ENCODE measurements around the gene ALG11. TPM values are rescaled to one million over a fixed set of nuclear protein-coding genes. Genes with fewer than 3 reads are reported as not detected.

Gene ALG11
- total RNA-seq, 1 donor from 2014 or later, result 65.7 TPM

DNA sequence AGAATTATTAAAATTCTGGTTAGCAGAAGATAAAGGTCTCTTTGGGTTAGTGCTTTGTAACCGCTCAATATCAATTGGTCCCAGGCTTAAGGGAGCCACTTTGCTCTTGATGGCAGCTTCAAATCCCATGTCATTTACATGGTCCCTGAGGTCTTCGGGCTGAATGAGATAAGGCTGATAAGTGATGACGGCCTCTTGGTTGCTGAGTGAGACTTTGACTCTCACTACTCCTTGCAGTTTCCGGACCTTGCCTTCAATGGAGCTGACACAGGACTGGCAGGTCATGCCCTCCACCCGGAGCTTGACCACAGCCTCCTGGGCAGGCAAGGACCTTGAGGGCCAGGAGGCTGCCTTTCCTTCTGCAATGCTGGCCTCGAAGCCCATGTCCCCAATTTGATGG lies 37.7 kb upstream of the ALG11 start:
- no peak for DNase-seq (ENCODE audit: low spot score in 2 of 2, unreplicated experiment in 2 of 2)
- Mint-ChIP-seq H3K9me3 (peaks cover 5% of the 10 kb centered on the region), H3K27ac (no peak overlapping the region), H3K4me3 (no peak overlapping the region), H3K27me3 (ENCODE audit: low read depth) (no peaks in the 10 kb centered on the region), H3K4me1 (peaks cover 4% of the 10 kb centered on the region), H3K36me3 (peaks cover 20% of the 10 kb centered on the region)
- TF ChIP-seq, protein P1, sequence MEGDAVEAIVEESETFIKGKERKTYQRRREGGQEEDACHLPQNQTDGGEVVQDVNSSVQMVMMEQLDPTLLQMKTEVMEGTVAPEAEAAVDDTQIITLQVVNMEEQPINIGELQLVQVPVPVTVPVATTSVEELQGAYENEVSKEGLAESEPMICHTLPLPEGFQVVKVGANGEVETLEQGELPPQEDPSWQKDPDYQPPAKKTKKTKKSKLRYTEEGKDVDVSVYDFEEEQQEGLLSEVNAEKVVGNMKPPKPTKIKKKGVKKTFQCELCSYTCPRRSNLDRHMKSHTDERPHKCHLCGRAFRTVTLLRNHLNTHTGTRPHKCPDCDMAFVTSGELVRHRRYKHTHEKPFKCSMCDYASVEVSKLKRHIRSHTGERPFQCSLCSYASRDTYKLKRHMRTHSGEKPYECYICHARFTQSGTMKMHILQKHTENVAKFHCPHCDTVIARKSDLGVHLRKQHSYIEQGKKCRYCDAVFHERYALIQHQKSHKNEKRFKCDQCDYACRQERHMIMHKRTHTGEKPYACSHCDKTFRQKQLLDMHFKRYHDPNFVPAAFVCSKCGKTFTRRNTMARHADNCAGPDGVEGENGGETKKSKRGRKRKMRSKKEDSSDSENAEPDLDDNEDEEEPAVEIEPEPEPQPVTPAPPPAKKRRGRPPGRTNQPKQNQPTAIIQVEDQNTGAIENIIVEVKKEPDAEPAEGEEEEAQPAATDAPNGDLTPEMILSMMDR (IDR thresholded peaks at IDR 0.05; ENCODE audit: unreplicated experiment), result no peak

DNA sequence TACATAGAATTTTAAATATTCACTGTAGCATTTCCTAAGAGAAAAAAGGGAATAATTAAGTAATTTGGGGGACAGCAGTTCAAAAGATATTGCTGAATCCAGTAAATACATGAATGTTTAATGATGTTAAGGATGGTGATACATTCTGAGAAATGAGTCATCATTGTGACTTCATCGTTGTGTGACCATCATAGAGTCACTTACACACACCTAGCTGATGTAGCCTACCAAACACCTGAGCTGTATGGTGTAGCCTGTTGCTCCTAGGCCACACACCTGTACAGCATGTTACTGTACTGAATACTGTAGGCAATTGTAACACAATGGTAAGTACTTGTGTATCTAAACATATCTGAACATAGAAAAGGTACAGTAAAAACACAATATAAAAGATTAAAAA lies 35.8 kb upstream of the ALG11 start:
- H3K4me3 Mint-ChIP-seq, result no peak overlapping the region
- H3K4me1 Mint-ChIP-seq, result peaks cover 24% of the 10 kb centered on the region
- H3K27ac Mint-ChIP-seq, result no peak overlapping the region
- TF ChIP-seq, protein P1 (IDR thresholded peaks at IDR 0.05; ENCODE audit: unreplicated experiment), result no peak
- peaks cover 20% of the 10 kb centered on the region for H3K36me3 Mint-ChIP-seq
- H3K9me3 Mint-ChIP-seq, result peaks cover 5% of the 10 kb centered on the region
- H3K27me3 Mint-ChIP-seq (ENCODE audit: low read depth), result no peaks in the 10 kb centered on the region
- DNase-seq (ENCODE audit: low spot score in 2 of 2, unreplicated experiment in 2 of 2), result no peak

DNA sequence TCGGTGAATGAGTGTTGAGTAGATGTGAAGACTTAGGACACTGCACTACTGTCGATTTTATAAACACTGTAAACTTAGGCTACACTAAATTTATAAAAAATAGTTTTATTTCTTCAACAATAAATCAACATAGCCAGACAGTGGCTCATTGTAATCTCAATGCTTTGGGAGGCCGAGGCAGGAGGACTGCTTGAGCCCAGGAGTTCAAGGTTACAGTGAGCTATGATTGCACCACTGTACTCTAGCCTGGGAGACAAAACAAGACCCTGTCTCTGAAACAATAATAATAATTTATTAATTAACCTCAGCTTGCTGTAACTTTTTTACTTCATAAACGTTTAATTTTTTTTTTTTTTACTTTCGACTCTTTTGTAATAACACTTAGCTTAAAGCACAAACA lies 35.3 kb upstream of the ALG11 start:
- Mint-ChIP-seq H3K36me3 (peaks cover 20% of the 10 kb centered on the region), H3K27me3 (ENCODE audit: low read depth) (no peaks in the 10 kb centered on the region), H3K4me1 (peaks cover 28% of the 10 kb centered on the region)

DNA sequence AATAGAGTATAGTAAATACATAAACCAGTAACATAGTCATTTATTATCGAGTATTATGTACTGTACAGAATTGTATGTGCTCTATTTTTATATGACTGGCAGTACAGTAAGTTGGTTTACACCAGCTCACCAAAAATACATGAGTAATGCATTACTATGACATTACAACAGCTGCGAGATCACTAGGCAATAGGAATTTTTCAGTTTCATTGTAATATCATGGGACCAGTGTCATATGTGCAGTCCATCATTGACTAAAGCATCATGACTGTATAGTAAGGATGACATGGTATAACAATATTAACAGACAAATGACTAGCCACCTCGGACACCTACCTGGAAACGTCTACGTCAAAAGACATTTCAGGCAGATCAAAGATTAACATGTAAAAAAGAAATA lies 34.6 kb upstream of the ALG11 start:
- Mint-ChIP-seq H3K27ac (peak overlapping the region; percentile 56), H3K4me1 (peaks cover 34% of the 10 kb centered on the region), H3K9me3 (peaks cover 5% of the 10 kb centered on the region), H3K36me3 (peaks cover 14% of the 10 kb centered on the region), H3K4me3 (no peak overlapping the region), H3K27me3 (ENCODE audit: low read depth) (no peaks in the 10 kb centered on the region)
- DNase-seq (ENCODE audit: low spot score in 2 of 2, unreplicated experiment in 2 of 2), result no peak
- TF ChIP-seq, protein P1 (IDR thresholded peaks at IDR 0.05; ENCODE audit: unreplicated experiment), result no peak

More for the DNA sequence above, 35.3 kb upstream of the ALG11 start:
- no peak for DNase-seq (ENCODE audit: low spot score in 2 of 2, unreplicated experiment in 2 of 2)
- Mint-ChIP-seq H3K27ac (no peak overlapping the region), H3K9me3 (peaks cover 5% of the 10 kb centered on the region), H3K4me3 (no peak overlapping the region)
- TF ChIP-seq, protein P1 (IDR thresholded peaks at IDR 0.05; ENCODE audit: unreplicated experiment), result no peak

DNA sequence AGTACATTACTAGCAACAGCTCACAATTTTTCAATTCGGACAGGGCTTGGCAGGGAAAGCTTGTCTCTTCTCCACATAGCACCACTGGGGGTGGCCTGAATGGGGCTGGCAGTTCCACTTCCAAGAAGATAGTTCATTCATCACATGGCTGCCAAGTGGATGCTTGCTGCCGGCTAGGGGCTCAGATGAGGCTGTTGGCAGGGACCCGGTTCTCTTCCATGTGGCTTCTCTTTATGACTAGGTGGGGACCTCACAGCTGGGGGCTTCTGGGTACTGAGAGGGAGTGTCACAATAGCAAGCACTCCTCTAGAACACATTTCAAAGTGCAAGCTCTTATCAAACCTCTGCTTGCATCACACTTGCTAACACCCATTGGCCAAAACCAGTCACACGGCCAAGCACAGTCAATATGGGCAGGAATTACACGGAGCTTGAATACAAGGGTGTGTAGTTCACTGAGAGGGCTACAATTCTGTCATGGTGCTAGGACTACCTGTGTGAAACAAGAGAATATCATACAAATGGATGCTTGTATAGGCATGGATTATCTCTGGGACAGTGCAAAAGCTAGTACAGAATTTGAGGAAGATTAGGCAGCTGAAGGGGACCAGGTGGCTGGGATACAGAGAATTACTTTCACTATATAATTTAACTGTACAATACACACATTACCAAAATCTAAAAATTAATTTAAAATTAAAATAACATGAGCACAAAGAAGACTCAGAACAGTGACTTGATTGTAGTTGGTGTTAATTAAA lies 33.2 kb upstream of the ALG11 start:
- peaks cover 34% of the 10 kb centered on the region for H3K4me1 Mint-ChIP-seq
- TF ChIP-seq, protein P1 (IDR thresholded peaks at IDR 0.05; ENCODE audit: unreplicated experiment), result no peak
- no peaks in the 10 kb centered on the region for H3K27me3 Mint-ChIP-seq (ENCODE audit: low read depth)
- H3K9me3 Mint-ChIP-seq, result peaks cover 9% of the 10 kb centered on the region
- H3K27ac Mint-ChIP-seq, result peak overlapping the region; percentile 73
- H3K4me3 Mint-ChIP-seq, result no peak overlapping the region
- H3K36me3 Mint-ChIP-seq, result peaks cover 19% of the 10 kb centered on the region
- DNase-seq (ENCODE audit: low spot score in 2 of 2, unreplicated experiment in 2 of 2), result no peak

All from mesothelial cell of epicardium (in vitro differentiated cells).